ENCODE results near the gene RBP3.

- no peak for TF ChIP-seq POLR2AphosphoS5 (IDR thresholded peaks at IDR 0.05)
- TF ChIP-seq CTCF (IDR thresholded peaks at IDR 0.05), result no peak
- no peak for TF ChIP-seq POLR2A (IDR thresholded peaks at IDR 0.05)
Observed at GRCh38 chr10:47364366-47364765, 16.2 kb downstream of the RBP3 start.

All from sigmoid colon (tissue), 4 donors.